GM19099 (cell line): ENCODE results near the gene REV1.

Experiments used
- POLR2A ChIP-seq: IDR thresholded peaks from 3 replicates; pipeline ENCODE4 v1.6.1; 2011; ENCODE audit warnings: low read depth; ENCODE audit not compliant: insufficient read length; ENCODE audit errors: extremely low read depth

REV1 gene

DNA sequence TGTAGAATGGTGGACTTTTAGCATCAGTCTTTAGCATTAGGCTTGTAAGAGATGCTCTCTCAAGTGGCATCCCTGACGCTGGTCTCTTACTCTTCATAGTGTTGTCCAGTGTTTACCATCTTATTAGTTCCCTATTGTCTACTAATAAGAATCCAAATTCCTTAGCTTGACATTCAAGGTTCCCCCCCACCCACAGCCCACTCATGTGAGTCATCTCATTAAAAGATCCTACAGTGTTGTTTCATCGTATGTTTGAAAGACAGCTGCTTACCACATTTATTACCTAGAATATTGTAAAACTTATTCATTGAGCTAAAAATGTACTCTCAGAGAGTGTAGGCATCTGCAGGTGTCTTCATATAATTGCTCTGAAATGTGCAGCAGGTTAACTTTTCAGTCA, 124.2 kb downstream of the REV1 start:
- TF ChIP-seq POLR2A: no peak

DNA sequence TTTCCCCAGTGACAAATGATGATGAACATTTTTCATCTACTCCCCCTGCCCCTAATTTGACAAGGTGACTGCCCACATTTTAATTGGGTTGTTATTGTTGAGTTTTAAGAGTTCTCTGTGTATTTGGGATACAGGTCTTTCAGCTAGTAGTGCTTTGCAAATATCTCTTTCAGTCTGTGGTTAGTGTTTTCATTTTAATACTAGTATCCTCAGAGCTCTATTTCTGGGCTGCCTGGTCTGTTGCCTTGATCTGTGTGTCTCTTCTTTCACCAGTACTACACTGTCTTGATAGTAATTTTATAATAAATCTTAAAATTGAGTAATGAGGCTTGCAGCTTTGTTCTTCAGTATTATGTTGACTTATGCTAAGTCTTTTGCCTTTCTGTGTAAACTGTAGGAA, 133.0 kb downstream of the REV1 start:
- no peak for TF ChIP-seq POLR2A

DNA sequence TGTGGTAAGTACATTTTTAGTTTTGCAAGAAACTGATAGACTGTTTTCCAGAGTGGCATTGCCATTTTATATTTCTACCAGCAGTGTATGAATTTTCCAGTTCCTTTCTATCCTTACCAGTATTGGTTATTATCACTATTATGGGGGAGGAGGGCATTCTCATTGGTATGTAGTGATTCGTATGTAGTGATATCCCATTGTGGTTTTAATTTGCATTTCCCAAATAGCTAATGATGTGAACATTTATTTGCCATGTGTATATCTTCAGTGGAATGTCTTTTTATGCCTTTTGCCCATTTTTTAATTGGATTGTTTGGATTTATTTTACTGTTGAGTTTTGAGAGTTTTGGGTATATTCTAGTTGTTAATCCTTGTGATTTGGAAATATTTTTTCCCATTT, 135.7 kb downstream of the REV1 start:
- no peak for TF ChIP-seq POLR2A
